Testis (tissue), 2 donors: ENCODE measurements around the gene FAM163B.

Source experiments
- POLR2A ChIP-seq: fragments of 450-650 bp; IDR thresholded peaks from one replicate; pipeline ENCODE4 v1.6.1; 2017; ENCODE audit warnings: antibody characterized with exemption, mild to moderate bottlenecking, moderate library complexity
- TF ChIP-seq, protein P1 (sequence below), 3 experiments: fragments of 450-650 bp in 2 of 3; fragments of 200-600 bp in 1 of 3; sonication (generic) in 1 of 3; IDR thresholded peaks; one replicate each; pipeline ENCODE4 v1.5.1; 2016 to 2019; ENCODE audit warnings: antibody characterized with exemption in 3 of 3, mild to moderate bottlenecking in 2 of 3, moderate library complexity in 1 of 3

DNA sequence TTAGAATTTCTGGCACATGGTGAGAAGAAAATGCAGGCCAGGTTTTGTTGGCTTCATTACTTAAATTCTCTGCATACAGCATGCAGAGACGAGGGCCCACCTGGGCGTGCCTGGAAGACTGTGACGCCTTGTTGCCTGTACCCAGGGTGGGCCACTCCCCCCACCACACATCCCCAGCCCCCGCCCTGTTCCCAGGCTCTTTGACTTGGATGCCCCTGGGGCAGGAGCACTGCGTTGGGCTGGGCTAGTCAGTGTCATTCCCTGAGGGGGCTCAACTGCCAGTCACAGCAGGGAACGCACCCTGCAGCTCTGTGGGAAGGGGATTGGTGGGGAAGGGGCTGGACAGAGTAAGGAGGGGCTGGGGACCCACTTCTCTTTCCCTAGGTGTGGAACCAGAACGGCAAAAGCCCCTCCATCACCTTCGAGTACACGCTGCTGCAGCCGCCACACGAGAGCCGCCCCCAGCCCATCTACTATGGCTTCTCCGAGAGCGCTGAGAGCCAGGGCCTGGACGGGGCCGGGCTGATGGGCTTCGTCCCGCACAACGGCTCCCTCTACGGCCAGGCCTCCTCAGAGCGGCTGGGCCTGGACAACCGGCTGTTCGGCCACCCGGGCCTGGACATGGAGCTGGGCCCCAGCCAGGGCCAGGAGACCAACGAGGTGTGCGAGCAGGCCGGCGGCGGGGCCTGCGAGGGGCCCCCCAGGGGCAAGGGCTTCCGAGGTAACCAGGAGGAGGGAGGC lies 55.0 kb downstream of the FAM163B start:
- TF ChIP-seq, protein P1, sequence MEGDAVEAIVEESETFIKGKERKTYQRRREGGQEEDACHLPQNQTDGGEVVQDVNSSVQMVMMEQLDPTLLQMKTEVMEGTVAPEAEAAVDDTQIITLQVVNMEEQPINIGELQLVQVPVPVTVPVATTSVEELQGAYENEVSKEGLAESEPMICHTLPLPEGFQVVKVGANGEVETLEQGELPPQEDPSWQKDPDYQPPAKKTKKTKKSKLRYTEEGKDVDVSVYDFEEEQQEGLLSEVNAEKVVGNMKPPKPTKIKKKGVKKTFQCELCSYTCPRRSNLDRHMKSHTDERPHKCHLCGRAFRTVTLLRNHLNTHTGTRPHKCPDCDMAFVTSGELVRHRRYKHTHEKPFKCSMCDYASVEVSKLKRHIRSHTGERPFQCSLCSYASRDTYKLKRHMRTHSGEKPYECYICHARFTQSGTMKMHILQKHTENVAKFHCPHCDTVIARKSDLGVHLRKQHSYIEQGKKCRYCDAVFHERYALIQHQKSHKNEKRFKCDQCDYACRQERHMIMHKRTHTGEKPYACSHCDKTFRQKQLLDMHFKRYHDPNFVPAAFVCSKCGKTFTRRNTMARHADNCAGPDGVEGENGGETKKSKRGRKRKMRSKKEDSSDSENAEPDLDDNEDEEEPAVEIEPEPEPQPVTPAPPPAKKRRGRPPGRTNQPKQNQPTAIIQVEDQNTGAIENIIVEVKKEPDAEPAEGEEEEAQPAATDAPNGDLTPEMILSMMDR (IDR thresholded peaks at IDR 0.05) = no peak
- no peak for TF ChIP-seq POLR2A
